HEK293 (cell line): ENCODE results near the gene GNB1.
A peak's percentile ranks its signal among the peaks of the same experiment; 100 is the strongest.

ENCODE experiments used
- CTCF ChIA-PET: fragments of 350-600 bp; formaldehyde crosslinking; extraction: SDS; loops from one replicate; lab custom pipeline; 2021; ENCODE audit warnings: antibody characterized with exemption; lab: Yijun Ruan, JAX
- POLR2A ChIA-PET: fragments of 300-600 bp; formaldehyde crosslinking; extraction: SDS; loops from one replicate; lab custom pipeline; 2020; ENCODE audit warnings: antibody characterized with exemption, inconsistent platforms; lab: Yijun Ruan, JAX
- H3K27ac ChIP-seq: fragments of 200-500 bp; sonication (Bioruptor generic); 2 replicates; pipeline ENCODE4 v1.5.1; 2014; ENCODE audit warnings: low read depth, low read length, control low read depth, inconsistent platforms; ENCODE audit errors: extremely low read depth
- H3K36me3 ChIP-seq, 2 experiments: fragments of 200-500 bp in 1 of 2; sonication (Bioruptor generic) in 1 of 2; 1 replicate in 1 of 2; 2 replicates in 1 of 2; pipeline ENCODE4 v1.5.1; 2014 to 2017; ENCODE audit warnings: inconsistent platforms in 2 of 2, low read length in 2 of 2; ENCODE audit not compliant: control insufficient read depth in 2 of 2, insufficient read depth in 1 of 2
- H3K4me1 ChIP-seq: fragments of 200-500 bp; sonication (Bioruptor generic); 2 replicates; pipeline ENCODE4 v1.5.1; 2014; ENCODE audit warnings: mild to moderate bottlenecking, low read length, inconsistent platforms; ENCODE audit not compliant: control insufficient read depth, insufficient read depth
- H3K4me3 ChIP-seq: 2 replicates; pipeline ENCODE4 v1.5.1; 2011; ENCODE audit warnings: low read depth, mild to moderate bottlenecking, control low read depth, low read length, moderate library complexity
- H3K9me3 ChIP-seq: fragments of 200-500 bp; sonication (Bioruptor generic); 2 replicates; pipeline ENCODE4 v1.5.1; 2014; ENCODE audit warnings: low read depth, low read length, inconsistent platforms; ENCODE audit not compliant: control insufficient read depth, insufficient read depth
- GLIS1 ChIP-seq: fragments of 450-650 bp; formaldehyde crosslinking; IDR thresholded peaks from 2 replicates; pipeline ENCODE4 v1.5.1; 2016; ENCODE audit warnings: missing biosample characterization, missing genetic modification characterization
- HOXC10 ChIP-seq: sonication (generic); formaldehyde crosslinking; IDR thresholded peaks from 2 replicates; pipeline ENCODE4 v1.8.1; 2023; ENCODE audit warnings: mild to moderate bottlenecking, missing genetic modification reagents
- KLF9 ChIP-seq: fragments of 450-650 bp; formaldehyde crosslinking; IDR thresholded peaks from 2 replicates; pipeline ENCODE4 v1.5.1; 2016; ENCODE audit warnings: missing biosample characterization, missing genetic modification characterization, low read depth
- SP3 ChIP-seq: fragments of 450-650 bp; formaldehyde crosslinking; IDR thresholded peaks from 2 replicates; pipeline ENCODE4 v1.5.1; 2016; ENCODE audit warnings: missing biosample characterization, missing genetic modification characterization
- ZFP37 ChIP-seq: fragments of 450-650 bp; formaldehyde crosslinking; IDR thresholded peaks from 2 replicates; pipeline ENCODE4 v1.5.1; 2016; ENCODE audit warnings: missing biosample characterization, missing genetic modification characterization
- ZNF133 ChIP-seq: fragments of 450-650 bp; formaldehyde crosslinking; IDR thresholded peaks from 2 replicates; pipeline ENCODE4 v1.5.1; 2016; ENCODE audit warnings: missing biosample characterization, missing genetic modification characterization
- ZNF211 ChIP-seq: fragments of 450-650 bp; formaldehyde crosslinking; IDR thresholded peaks from 2 replicates; pipeline ENCODE4 v1.5.1; 2016; ENCODE audit warnings: low read depth, missing biosample characterization, missing genetic modification characterization
- ZNF335 ChIP-seq: fragments of 450-650 bp; formaldehyde crosslinking; conservative IDR thresholded peaks from 2 replicates; pipeline ENCODE4 v1.5.1; 2016; ENCODE audit warnings: missing biosample characterization, missing genetic modification characterization
- ZNF423 ChIP-seq: fragments of 450-650 bp; formaldehyde crosslinking; IDR thresholded peaks from 2 replicates; pipeline ENCODE4 v1.5.1; 2016; ENCODE audit warnings: missing biosample characterization, missing genetic modification characterization
- ZNF514 ChIP-seq: fragments of 450-650 bp; formaldehyde crosslinking; IDR thresholded peaks from 2 replicates; pipeline ENCODE4 v1.5.1; 2016; ENCODE audit warnings: missing biosample characterization, missing genetic modification characterization
- ZNF529 ChIP-seq: fragments of 450-650 bp; formaldehyde crosslinking; IDR thresholded peaks from 2 replicates; pipeline ENCODE4 v1.5.1; 2017; ENCODE audit warnings: missing genetic modification characterization, missing biosample characterization; ENCODE audit not compliant: insufficient replicate concordance
- ZNF549 ChIP-seq: fragments of 450-650 bp; IDR thresholded peaks from 2 replicates; pipeline ENCODE4 v1.5.1; 2018; ENCODE audit warnings: missing biosample characterization, missing genetic modification characterization, mild to moderate bottlenecking, inconsistent platforms, moderate library complexity
- ZNF623 ChIP-seq: fragments of 450-650 bp; formaldehyde crosslinking; IDR thresholded peaks from 2 replicates; pipeline ENCODE4 v1.5.1; 2016; ENCODE audit warnings: missing biosample characterization, missing genetic modification characterization
- ZNF707 ChIP-seq: fragments of 450-650 bp; formaldehyde crosslinking; IDR thresholded peaks from 2 replicates; pipeline ENCODE4 v1.5.1; 2016; ENCODE audit warnings: missing biosample characterization, missing genetic modification characterization
- ZNF76 ChIP-seq: fragments of 450-650 bp; formaldehyde crosslinking; IDR thresholded peaks from 2 replicates; pipeline ENCODE4; 2016; ENCODE audit warnings: low read depth, missing biosample characterization, missing genetic modification characterization, borderline replicate concordance
- ZNF791 ChIP-seq: fragments of 450-650 bp; formaldehyde crosslinking; IDR thresholded peaks from 2 replicates; pipeline ENCODE4 v1.5.1; 2016; ENCODE audit warnings: missing biosample characterization, missing genetic modification characterization
- TF ChIP-seq, protein P1 (sequence below): fragments of 450-650 bp; formaldehyde crosslinking; IDR thresholded peaks from 2 replicates; pipeline ENCODE4 v1.5.1; 2016; ENCODE audit warnings: missing biosample characterization, missing genetic modification characterization, borderline replicate concordance
- TF ChIP-seq, protein P2 (sequence below): sonication (generic); formaldehyde crosslinking; IDR thresholded peaks from 2 replicates; pipeline ENCODE4 v1.8.1; 2022; ENCODE audit warnings: mild to moderate bottlenecking, moderate library complexity, missing genetic modification reagents
- TF ChIP-seq, protein P3 (sequence below): fragments of 450-650 bp; formaldehyde crosslinking; IDR thresholded peaks from 2 replicates; pipeline ENCODE4 v1.5.1; 2016; ENCODE audit warnings: missing biosample characterization, missing genetic modification characterization
- TF ChIP-seq, protein P4 (sequence below): fragments of 450-650 bp; formaldehyde crosslinking; IDR thresholded peaks from 2 replicates; pipeline ENCODE4 v1.5.1; 2017; ENCODE audit warnings: missing biosample characterization, missing genetic modification characterization

GNB1 gene

DNA sequence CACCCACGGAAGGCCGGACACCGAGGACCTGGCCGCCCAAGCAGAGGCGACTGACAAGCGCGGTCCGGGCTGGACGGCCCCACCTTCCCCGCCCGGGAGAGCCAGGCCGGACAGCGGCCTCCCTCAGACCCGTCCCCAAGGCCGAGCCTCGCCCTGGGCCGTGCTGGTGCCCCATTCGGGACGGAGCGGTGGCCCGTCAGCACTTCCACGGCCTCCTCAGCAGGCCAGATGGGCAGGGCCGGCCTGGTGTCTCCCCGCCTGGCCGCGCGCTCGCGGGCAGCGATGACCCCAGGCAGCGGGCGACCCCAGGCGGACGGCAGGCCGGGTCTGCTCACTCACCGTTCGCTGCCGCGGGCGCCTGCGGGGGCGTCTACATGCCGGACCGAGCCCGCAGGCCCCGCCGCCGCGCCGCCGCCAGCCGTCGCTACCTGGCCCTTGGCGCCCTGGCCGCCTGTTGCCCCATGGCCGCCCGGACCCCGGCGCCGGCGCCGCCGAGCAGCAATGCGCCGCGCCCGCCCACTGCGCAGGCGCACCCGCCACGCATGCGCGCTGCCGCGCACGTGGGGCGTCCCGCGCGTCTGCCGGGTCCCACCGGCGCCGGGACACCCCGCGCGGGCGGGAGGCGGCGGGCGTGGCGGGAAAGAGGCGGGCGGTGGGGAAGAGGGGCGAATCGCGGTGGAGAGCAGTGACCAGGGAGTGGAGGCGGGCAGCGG lies 112.8 kb downstream of the GNB1 start, which contains the start of gene NADK (continued):
- peak; percentile 46; the same call in 1 of the 2 replicates for TF ChIP-seq HOXC10 (CRISPR knock-in tag)

DNA sequence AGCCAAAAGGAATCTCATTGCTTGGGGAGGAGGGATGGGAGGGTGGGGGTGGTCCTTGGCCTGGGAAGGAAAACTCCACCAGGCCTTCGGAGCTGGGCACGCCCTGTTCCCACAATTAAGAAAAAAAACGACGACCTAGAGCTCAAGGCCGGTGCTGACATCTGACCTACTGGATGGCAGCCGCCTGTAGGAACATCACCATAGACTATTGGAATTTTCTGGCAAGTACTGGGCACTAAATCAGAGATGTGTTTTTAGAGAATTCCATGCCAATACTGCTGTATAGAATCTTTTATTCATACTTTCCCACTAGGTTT lies 113.3 kb downstream of the GNB1 start:
- H3K27ac ChIP-seq: peak overlapping the region; percentile 94
- no peak for TF ChIP-seq ZNF623 (tag by site-specific recombination)
- no peak for TF ChIP-seq ZNF211 (tag by site-specific recombination)
- no peak for TF ChIP-seq ZNF791 (tag by site-specific recombination)
- TF ChIP-seq, protein P1, sequence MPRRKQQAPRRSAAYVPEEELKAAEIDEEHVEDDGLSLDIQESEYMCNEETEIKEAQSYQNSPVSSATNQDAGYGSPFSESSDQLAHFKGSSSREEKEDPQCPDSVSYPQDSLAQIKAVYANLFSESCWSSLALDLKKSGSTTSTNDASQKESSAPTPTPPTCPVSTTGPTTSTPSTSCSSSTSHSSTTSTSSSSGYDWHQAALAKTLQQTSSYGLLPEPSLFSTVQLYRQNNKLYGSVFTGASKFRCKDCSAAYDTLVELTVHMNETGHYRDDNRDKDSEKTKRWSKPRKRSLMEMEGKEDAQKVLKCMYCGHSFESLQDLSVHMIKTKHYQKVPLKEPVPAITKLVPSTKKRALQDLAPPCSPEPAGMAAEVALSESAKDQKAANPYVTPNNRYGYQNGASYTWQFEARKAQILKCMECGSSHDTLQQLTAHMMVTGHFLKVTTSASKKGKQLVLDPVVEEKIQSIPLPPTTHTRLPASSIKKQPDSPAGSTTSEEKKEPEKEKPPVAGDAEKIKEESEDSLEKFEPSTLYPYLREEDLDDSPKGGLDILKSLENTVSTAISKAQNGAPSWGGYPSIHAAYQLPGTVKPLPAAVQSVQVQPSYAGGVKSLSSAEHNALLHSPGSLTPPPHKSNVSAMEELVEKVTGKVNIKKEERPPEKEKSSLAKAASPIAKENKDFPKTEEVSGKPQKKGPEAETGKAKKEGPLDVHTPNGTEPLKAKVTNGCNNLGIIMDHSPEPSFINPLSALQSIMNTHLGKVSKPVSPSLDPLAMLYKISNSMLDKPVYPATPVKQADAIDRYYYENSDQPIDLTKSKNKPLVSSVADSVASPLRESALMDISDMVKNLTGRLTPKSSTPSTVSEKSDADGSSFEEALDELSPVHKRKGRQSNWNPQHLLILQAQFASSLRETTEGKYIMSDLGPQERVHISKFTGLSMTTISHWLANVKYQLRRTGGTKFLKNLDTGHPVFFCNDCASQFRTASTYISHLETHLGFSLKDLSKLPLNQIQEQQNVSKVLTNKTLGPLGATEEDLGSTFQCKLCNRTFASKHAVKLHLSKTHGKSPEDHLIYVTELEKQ (tag by site-specific recombination): no peak
- TF ChIP-seq GLIS1 (tag by site-specific recombination): no peak
- TF ChIP-seq ZNF76 (tag by site-specific recombination): no peak
- TF ChIP-seq ZNF133 (tag by site-specific recombination): no peak
- TF ChIP-seq ZNF335 (tag by site-specific recombination): peak; percentile 61
- 0 out of 2 replicates have a peak, but pooled peaks have one; percentile 25 for TF ChIP-seq KLF9 (tag by site-specific recombination)
- TF ChIP-seq ZFP37: no peak
- TF ChIP-seq, protein P2, sequence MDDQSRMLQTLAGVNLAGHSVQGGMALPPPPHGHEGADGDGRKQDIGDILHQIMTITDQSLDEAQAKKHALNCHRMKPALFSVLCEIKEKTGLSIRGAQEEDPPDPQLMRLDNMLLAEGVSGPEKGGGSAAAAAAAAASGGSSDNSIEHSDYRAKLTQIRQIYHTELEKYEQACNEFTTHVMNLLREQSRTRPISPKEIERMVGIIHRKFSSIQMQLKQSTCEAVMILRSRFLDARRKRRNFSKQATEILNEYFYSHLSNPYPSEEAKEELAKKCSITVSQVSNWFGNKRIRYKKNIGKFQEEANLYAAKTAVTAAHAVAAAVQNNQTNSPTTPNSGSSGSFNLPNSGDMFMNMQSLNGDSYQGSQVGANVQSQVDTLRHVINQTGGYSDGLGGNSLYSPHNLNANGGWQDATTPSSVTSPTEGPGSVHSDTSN (CRISPR knock-in tag): no peak
- TF ChIP-seq, protein P3, sequence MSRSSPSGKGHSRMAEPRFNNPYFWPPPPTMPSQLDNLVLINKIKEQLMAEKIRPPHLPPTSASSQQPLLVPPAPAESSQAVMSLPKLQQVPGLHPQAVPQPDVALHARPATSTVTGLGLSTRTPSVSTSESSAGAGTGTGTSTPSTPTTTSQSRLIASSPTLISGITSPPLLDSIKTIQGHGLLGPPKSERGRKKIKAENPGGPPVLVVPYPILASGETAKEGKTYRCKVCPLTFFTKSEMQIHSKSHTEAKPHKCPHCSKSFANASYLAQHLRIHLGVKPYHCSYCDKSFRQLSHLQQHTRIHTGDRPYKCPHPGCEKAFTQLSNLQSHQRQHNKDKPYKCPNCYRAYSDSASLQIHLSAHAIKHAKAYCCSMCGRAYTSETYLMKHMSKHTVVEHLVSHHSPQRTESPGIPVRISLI (tag by site-specific recombination): no peak
- no peak for TF ChIP-seq ZNF514 (tag by site-specific recombination)
- peak; percentile 37; the same call in 1 of the 2 replicates for TF ChIP-seq SP3
- TF ChIP-seq ZNF423: no peak
- TF ChIP-seq ZNF707: no peak
- no peak for TF ChIP-seq ZNF549 (tag by site-specific recombination)
- no peak for TF ChIP-seq ZNF529 (tag by site-specific recombination)
- TF ChIP-seq, protein P4, sequence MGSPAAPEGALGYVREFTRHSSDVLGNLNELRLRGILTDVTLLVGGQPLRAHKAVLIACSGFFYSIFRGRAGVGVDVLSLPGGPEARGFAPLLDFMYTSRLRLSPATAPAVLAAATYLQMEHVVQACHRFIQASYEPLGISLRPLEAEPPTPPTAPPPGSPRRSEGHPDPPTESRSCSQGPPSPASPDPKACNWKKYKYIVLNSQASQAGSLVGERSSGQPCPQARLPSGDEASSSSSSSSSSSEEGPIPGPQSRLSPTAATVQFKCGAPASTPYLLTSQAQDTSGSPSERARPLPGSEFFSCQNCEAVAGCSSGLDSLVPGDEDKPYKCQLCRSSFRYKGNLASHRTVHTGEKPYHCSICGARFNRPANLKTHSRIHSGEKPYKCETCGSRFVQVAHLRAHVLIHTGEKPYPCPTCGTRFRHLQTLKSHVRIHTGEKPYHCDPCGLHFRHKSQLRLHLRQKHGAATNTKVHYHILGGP (tag by site-specific recombination): no peak
- no peaks in the 10 kb centered on the region for H3K9me3 ChIP-seq
- ChIA-PET POLR2A (interaction anchor here (0.6 to 1.9 kb wide), 2 partner anchors 45 to 131 kb away, joined by 4 to 9 read pairs; no protein-coding TSS in a partner anchor), CTCF (interaction anchor here (0.7 to 1.7 kb wide), 4 partner anchors 128 to 537 kb away, joined by 3 to 8 read pairs (median 4); no protein-coding TSS in a partner anchor)
- H3K4me1 ChIP-seq: no peaks in the 10 kb centered on the region
- peaks cover 11 to 31% of the 10 kb centered on the region in 2 experiments; a peak in 2 of 3 replicates for H3K36me3 ChIP-seq
- peak overlapping the region; percentile 96 for H3K4me3 ChIP-seq
